Activated gamma-delta T cell (primary cell): ENCODE results near the gene DHX16.

ENCODE experiments used
- DNase-seq: peaks from one replicate; lab custom pipeline; 2025; lab: John Stamatoyannopoulos, UW

Gene DHX16

DNA sequence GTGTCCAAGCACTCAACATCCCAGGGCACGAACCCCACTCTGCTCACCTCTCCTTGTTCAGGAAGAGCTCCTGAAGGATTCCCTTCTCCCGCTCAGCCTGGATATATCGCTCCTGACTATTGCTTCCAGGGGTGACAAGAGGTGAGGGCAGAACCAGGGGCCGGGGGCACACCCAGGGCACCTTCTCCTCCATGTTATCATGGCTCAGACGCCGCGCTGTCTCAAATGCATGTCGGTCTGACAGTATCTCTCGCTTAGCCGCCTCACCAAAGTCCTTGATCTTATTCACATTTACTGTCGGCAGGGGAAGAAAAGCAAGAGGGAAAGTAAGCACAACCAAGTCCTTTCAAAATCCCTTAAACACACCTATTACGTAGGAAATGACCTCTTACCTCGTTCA, 68.8 kb downstream of the DHX16 start:
- DNase-seq, result no peak
